Muscle layer of duodenum (tissue), 2 donors: ENCODE results near the gene TMC4.
"Not testable (repeated sequence)": the region's sequence is repeated elsewhere in the genome, so short reads cannot be mapped to it uniquely, and the experiment has no call there.

Source experiments
- H3K27ac ChIP-seq: one replicate; pipeline ENCODE4 v1.7.0; 2013; ENCODE audit warnings: mild to moderate bottlenecking, low read length
- H3K27me3 ChIP-seq: one replicate; pipeline ENCODE4 v1.7.0; 2013; ENCODE audit warnings: low read depth, mild to moderate bottlenecking, control low read depth, low read length
- H3K36me3 ChIP-seq, 2 donors: one replicate each; pipeline ENCODE4 v1.7.0; 2013; ENCODE audit warnings: low read length in 2 of 2, control low read depth in 1 of 2, mild to moderate bottlenecking in 1 of 2; ENCODE audit not compliant: insufficient read depth in 2 of 2, control insufficient read depth in 1 of 2
- H3K4me1 ChIP-seq, 2 donors: one replicate each; pipeline ENCODE4 v1.7.0; 2013; ENCODE audit warnings: low read length in 2 of 2, mild to moderate bottlenecking in 2 of 2, control low read depth in 1 of 2, moderate library complexity in 1 of 2; ENCODE audit not compliant: insufficient read depth in 2 of 2, control insufficient read depth in 1 of 2
- H3K4me3 ChIP-seq, 2 donors: one replicate each; pipeline ENCODE4 v1.7.0; 2013; ENCODE audit warnings: low read length in 2 of 2, low read depth in 1 of 2, mild to moderate bottlenecking in 1 of 2
- H3K9me3 ChIP-seq, 2 donors: one replicate each; pipeline ENCODE4 v1.7.0; 2013; ENCODE audit warnings: low read length in 2 of 2, control low read depth in 1 of 2, mild to moderate bottlenecking in 1 of 2; ENCODE audit not compliant: control insufficient read depth in 1 of 2
- donor health status: healthy.

TMC4 gene

DNA sequence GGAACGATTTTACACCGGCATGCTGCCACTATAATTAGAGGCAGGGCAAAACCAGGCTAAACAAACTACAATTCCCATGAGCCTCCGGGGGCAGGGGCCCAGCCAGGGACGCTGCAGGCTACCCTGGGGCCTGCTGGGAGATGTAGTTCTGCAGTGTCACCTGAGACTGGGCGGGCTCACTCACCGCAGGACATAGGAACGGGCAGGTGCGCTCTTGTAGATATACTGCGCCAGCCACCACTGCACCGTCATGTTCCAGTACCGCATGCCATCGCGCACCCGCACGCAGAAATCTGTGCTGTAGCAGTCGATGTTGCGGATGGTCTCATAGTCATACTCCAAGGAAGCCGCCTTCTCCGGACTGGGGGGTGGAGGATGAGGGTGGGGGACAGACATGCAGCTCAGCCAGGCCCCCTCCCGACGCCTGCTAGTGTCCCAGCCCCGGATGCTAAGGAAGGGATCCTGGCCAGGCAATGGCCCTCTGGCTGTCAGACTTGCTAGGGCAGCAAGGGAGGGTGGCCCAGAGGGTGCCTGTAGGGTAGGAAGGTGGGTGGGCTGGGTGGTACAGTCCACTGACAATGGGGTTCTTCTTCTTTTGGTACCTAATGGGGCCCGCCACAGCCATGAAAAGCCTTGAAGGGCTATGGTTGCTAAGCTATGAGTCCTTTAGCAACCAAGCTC, 5.8 kb upstream of the TMC4 start:
- Histone ChIP-seq H3K4me1 (no peaks in the 10 kb centered on the region), H3K27me3 (no peaks in the 10 kb centered on the region), H3K36me3 (peaks cover 5 to 31% of the 10 kb centered on the region in 2 donors), H3K27ac (no peak overlapping the region), H3K4me3 (no peak overlapping the region), H3K9me3 (no peaks in the 10 kb centered on the region)

GRCh38 chr19:54173951-54174834, 1.2 kb upstream of the TMC4 start:
- H3K27ac ChIP-seq: no peak overlapping the region

DNA sequence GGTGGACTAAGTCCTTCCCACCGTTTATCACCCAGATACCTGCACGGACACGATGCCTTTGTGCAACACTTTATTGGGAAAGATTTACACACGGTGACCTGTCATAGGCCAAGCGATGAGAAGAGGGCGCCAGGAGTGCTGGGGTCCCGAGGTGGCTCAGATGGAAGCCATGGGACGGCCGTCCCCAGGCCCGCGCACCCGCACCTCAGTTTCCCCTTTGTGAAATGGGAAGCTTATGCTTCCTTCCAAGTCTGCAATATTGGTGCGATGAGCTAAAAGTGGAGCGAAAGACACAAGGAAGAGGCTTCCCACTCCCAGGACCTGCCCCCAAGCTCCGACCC, 369 bp upstream of the TMC4 start:
- Histone ChIP-seq H3K4me3 (no peak overlapping the region), H3K27ac (no peak overlapping the region), H3K27me3 (no peaks in the 10 kb centered on the region), H3K4me1 (peaks cover 0 to 6% of the 10 kb centered on the region in 2 donors), H3K36me3 (peaks cover 0 to 1% of the 10 kb centered on the region in 2 donors), H3K9me3 (no peaks in the 10 kb centered on the region)

More at GRCh38 chr19:54173951-54174834, 1.2 kb upstream of the TMC4 start:
- no peaks in the 10 kb centered on the region for H3K27me3 ChIP-seq
- H3K9me3 ChIP-seq: no peaks in the 10 kb centered on the region
- H3K4me3 ChIP-seq: no peak overlapping the region
- H3K36me3 ChIP-seq: peaks cover 2 to 9% of the 10 kb centered on the region in 2 donors
- peaks cover 0 to 4% of the 10 kb centered on the region in 2 donors for H3K4me1 ChIP-seq

GRCh38 chr19:54171736-54172431, 1.1 kb downstream of the TMC4 start:
- H3K4me3 ChIP-seq, H3K4me1 ChIP-seq, H3K9me3 ChIP-seq, H3K36me3 ChIP-seq, H3K27me3 ChIP-seq, H3K27ac ChIP-seq: not testable (repeated sequence)

DNA sequence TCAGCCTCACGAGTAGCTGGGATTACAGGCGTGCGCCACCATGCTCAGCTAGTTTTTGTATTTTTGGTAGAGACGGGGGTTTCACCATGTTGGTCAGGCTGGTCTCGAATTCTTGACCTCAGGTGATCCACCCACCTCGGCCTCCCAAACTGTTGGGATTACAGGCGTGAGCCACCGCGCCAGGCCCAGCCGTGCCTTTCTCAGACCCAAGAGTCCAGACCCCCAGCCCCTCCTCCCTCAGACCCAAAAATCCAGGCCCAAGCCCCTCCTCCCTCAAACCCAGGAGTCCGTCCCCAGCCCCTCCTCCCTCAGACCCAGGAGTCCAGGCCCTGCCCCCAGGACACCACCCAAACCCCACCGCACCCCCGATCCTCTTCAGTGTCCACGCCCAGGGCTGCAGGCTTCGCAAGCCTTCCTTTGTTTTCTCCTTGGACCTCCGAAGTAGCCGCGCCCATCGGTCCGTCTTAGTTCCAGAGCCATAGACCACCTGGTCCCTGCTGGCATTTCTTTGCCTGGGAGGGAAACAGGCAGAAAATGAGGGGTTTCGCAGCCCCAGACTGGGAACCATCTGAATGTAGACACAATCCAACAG, 3.7 kb downstream of the TMC4 start:
- H3K27ac ChIP-seq: no peak overlapping the region
- no peak overlapping the region for H3K4me3 ChIP-seq
- H3K36me3 ChIP-seq: no peaks in the 10 kb centered on the region
- H3K9me3 ChIP-seq: no peaks in the 10 kb centered on the region
- H3K27me3 ChIP-seq: no peaks in the 10 kb centered on the region
- peaks cover 0 to 12% of the 10 kb centered on the region in 2 donors for H3K4me1 ChIP-seq

DNA sequence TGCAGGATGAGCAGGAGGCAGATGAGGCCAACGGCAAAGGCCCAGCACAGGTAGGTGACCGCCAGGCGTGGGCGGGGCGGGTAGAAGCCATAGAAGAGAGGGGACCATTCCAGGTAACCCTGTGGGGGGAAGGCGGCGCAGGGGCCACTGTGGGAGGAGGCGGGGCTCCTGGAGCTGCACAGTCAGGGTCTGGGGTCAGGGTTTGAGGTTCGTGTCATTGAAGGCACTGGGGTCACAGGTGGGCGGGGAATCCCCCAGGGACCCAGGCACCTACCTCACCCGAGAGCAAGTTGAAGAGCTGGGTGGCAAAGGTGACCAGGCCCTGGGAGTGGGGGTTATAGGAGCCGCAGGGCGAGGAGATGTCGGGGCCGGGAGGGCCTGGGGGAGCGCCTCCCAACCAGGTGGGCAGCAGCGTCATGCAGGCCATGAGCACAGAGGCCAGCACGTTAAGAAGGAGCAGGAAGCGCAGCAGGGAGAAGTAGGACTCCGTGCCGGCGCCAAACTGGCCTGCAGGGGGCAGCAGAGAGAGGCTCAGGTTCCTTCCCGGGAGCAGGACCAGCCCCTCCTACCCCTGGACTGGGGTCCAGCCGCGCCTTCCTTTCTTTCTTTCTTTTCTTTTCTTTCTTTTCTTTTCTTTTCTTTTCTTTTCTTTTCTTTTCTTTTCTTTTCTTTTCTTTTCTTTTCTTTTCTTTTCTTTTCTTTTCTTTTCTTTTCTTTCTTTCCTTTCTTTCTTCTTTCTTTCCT, 4.6 kb downstream of the TMC4 start:
- Histone ChIP-seq H3K4me1 (peaks cover 0 to 12% of the 10 kb centered on the region in 2 donors), H3K27ac (no peak overlapping the region), H3K36me3 (no peaks in the 10 kb centered on the region), H3K9me3 (no peaks in the 10 kb centered on the region), H3K27me3 (no peaks in the 10 kb centered on the region), H3K4me3 (no peak overlapping the region)

- no peaks in the 10 kb centered on the region for H3K9me3 ChIP-seq
- H3K36me3 ChIP-seq: no peaks in the 10 kb centered on the region
- no peak overlapping the region for H3K4me3 ChIP-seq
- no peak overlapping the region for H3K27ac ChIP-seq
- no peaks in the 10 kb centered on the region for H3K27me3 ChIP-seq
- H3K4me1 ChIP-seq: peaks cover 7 to 31% of the 10 kb centered on the region in 2 donors
Observed at GRCh38 chr19:54165222-54165621, 7.7 kb downstream of the TMC4 start.

DNA sequence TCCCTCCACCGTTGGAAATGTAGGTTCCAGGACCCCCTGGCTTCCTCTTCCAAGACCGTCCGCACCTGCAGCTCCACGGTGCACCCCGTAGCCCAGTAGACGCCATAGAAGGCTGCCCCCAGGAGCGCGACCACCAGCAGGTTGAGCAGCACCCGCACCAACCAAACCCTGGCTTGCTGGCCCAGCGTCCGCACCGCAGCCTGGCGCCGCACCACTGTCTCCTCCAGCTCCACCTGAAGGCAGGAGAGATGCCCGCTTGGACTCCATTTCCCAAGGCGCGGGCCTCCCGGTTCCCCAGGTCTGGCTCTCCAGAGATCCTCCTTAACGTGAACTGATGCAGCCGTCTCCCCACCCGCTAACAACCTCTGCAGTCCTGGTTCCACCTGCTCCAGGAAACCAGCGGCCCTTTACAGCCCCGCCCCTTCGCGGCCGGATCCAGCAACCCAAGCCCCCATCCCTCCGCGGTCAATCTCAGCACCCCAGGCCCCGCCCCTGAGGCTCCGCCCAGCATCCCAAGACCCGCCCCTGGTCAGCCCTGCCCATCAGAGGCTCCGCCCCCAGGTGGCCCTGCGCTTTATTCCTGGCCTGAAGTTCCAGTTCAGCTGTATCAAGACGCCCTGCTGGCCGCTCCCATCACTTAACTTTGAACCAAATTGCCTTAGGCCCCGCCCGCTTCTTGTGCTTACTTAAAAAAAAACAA, 8.4 kb downstream of the TMC4 start:
- no peak overlapping the region for H3K27ac ChIP-seq
- H3K27me3 ChIP-seq: no peaks in the 10 kb centered on the region
- H3K4me3 ChIP-seq: no peak overlapping the region
- H3K36me3 ChIP-seq: no peaks in the 10 kb centered on the region
- peaks cover 8 to 31% of the 10 kb centered on the region in 2 donors for H3K4me1 ChIP-seq
- H3K9me3 ChIP-seq: no peaks in the 10 kb centered on the region

DNA sequence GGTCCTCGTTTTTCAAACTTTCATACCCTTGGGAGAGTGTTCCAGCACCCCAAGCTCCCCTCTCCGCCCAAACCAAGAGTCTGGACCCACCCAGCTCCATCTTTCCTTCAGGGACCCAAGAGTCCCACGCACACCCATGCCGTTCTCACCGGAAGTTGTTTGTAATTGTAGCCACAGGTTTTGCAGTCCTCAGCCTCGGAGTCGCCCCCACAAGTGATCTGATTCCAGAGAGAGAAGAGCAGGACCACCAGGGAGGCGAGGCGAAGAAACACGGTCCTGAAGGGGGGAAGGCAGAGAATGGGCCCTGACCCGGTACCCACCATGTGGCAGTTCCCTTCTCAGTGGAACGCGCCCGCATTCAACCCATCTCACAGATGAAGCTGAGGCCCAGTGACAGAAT, 10.1 kb downstream of the TMC4 start:
- peaks cover 14 to 38% of the 10 kb centered on the region in 2 donors for H3K4me1 ChIP-seq
- peak overlapping the region; percentile 33 to 59 for H3K4me3 ChIP-seq
- H3K27ac ChIP-seq: peak overlapping the region; percentile 56

DNA sequence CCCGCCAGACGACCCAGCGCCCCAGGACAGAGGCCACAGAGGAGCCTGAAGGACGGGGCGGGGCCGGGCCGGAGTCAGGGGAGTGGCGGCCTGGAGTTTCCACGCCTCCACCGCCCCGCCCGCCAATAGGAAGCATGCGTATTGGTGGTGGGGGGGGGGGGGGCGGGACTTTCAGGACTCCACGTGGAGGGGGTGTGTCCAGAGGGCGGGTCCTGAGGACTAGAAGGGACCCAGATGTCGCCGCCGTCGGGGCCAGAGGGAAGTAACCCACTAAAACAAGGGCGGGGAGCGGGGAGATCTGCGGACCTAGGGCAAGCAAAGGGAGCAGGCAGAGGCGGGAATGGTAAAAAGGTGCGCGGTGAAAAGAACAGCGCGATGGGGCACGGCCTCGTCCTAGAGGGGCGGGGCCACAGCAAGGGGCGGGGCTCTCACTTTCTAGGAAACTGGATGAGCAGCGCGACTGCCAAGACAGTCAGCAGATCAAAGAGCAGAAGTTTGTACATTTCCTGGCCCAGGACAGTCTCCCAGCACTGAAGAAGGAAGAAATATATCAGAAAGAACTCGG, 10.6 kb downstream of the TMC4 start:
- Histone ChIP-seq H3K36me3 (peaks cover 0 to 8% of the 10 kb centered on the region in 2 donors), H3K27ac (peak overlapping the region; percentile 56), H3K4me3 (peak overlapping the region; percentile 33 to 59), H3K9me3 (no peaks in the 10 kb centered on the region), H3K4me1 (peaks cover 14 to 38% of the 10 kb centered on the region in 2 donors), H3K27me3 (no peaks in the 10 kb centered on the region)

More for the DNA sequence above, 10.1 kb downstream of the TMC4 start:
- H3K9me3 ChIP-seq: no peaks in the 10 kb centered on the region
- peaks cover 0 to 4% of the 10 kb centered on the region in 2 donors for H3K36me3 ChIP-seq
- H3K27me3 ChIP-seq: no peaks in the 10 kb centered on the region
